ENCODE results near the gene USF3. TPM values are rescaled to one million over a fixed set of nuclear protein-coding genes. Genes with fewer than 3 reads are reported as not detected.
A peak's percentile ranks its signal among the peaks of the same experiment; 100 is the strongest.

Gene USF3
- total RNA-seq, 5 donors from 2014 or later (not counting 1 experiment from before 2014, with no cell fraction given): 16.9 to 31.7 (median 22.1) TPM

- H3K27me3 ChIP-seq (replicated peaks in 1 of 2; ENCODE audit: control insufficient read depth in 2 of 2, extremely low read depth in 1 of 2, insufficient read depth in 2 of 2, low read length in 1 of 2): no peaks in the 10 kb centered on the region
- peaks cover 0 to 6% (median 5%) of the 10 kb centered on the region in 3 donors for H3K4me1 Mint-ChIP-seq
- no peak overlapping the region for H3K27ac ChIP-seq (ENCODE audit: low read length)
- ChIA-PET CTCF (no interaction called here), POLR2A (no interaction called here)
- H3K4me1 ChIP-seq (ENCODE audit: control insufficient read depth in 1 of 2, extremely low read depth in 1 of 2, insufficient read depth in 2 of 2, low read length in 2 of 2): no peaks in the 10 kb centered on the region
- no peak overlapping the region for H3K4me3 Mint-ChIP-seq
- H3K36me3 ChIP-seq (ENCODE audit: control insufficient read depth in 2 of 2, extremely low read depth in 1 of 2, insufficient read depth in 1 of 2, low read length in 1 of 2): peaks cover 15 to 85% of the 10 kb centered on the region in 2 donors
- H3K4me3 ChIP-seq (ENCODE audit: control insufficient read depth in 1 of 2, extremely low read depth in 1 of 2, low read length in 1 of 2): no peak overlapping the region
- H3K27ac Mint-ChIP-seq: no peak overlapping the region
- H3K9me3 ChIP-seq: no peaks in the 10 kb centered on the region
- no peak for DNase-seq
- no peaks in the 10 kb centered on the region for H3K27me3 Mint-ChIP-seq
- ATAC-seq (replicated peaks in 1 of 4): no peak
- WGBS (ENCODE audit: insufficient coverage): 97% methylated on average over 6 of the region's 7 CpGs
- H3K36me3 Mint-ChIP-seq: peaks cover 76% of the 10 kb centered on the region
- H3K9me3 Mint-ChIP-seq: no peaks in the 10 kb centered on the region
Measured at GRCh38 chr3:113623811-113624210, 72.6 kb downstream of the USF3 start.

- Histone ChIP-seq H3K27ac (ENCODE audit: low read length) (no peak overlapping the region), H3K9me3 (no peaks in the 10 kb centered on the region), H3K36me3 (ENCODE audit: control insufficient read depth in 2 of 2, extremely low read depth in 1 of 2, insufficient read depth in 1 of 2, low read length in 1 of 2) (peaks cover 10 to 84% of the 10 kb centered on the region in 2 donors), H3K4me3 (ENCODE audit: control insufficient read depth in 1 of 2, extremely low read depth in 1 of 2, low read length in 1 of 2) (no peak overlapping the region), H3K27me3 (replicated peaks in 1 of 2; ENCODE audit: control insufficient read depth in 2 of 2, extremely low read depth in 1 of 2, insufficient read depth in 2 of 2, low read length in 1 of 2) (no peaks in the 10 kb centered on the region), H3K4me1 (ENCODE audit: control insufficient read depth in 1 of 2, extremely low read depth in 1 of 2, insufficient read depth in 2 of 2, low read length in 2 of 2) (no peaks in the 10 kb centered on the region)
- POLR2A ChIA-PET: no interaction called here
- DNase-seq (no peak), ATAC-seq (replicated peaks in 1 of 4) (no peak)
- H3K4me1 Mint-ChIP-seq: peaks cover 0 to 6% (median 5%) of the 10 kb centered on the region in 3 donors
- no peaks in the 10 kb centered on the region for H3K27me3 Mint-ChIP-seq
- no peak overlapping the region for H3K4me3 Mint-ChIP-seq
- H3K27ac Mint-ChIP-seq: no peak overlapping the region
- WGBS (ENCODE audit: insufficient coverage): 97% methylated on average over 19 of the region's 19 CpGs
- CTCF ChIA-PET: no interaction called here
- peaks cover 74% of the 10 kb centered on the region for H3K36me3 Mint-ChIP-seq
- H3K9me3 Mint-ChIP-seq: no peaks in the 10 kb centered on the region
Measured at GRCh38 chr3:113623324-113623723, 73.1 kb downstream of the USF3 start.

GRCh38 chr3:113620091-113620490, 76.4 kb downstream of the USF3 start:
- H3K27me3 Mint-ChIP-seq: no peaks in the 10 kb centered on the region
- no peaks in the 10 kb centered on the region for H3K9me3 ChIP-seq
- H3K4me3 Mint-ChIP-seq: no peak overlapping the region
- no peaks in the 10 kb centered on the region for H3K9me3 Mint-ChIP-seq
- DNase-seq: no peak
- peaks cover 15 to 86% of the 10 kb centered on the region in 2 donors for H3K36me3 ChIP-seq (ENCODE audit: control insufficient read depth in 2 of 2, extremely low read depth in 1 of 2, insufficient read depth in 1 of 2, low read length in 1 of 2)
- H3K27ac Mint-ChIP-seq: no peak overlapping the region
- peaks cover 61% of the 10 kb centered on the region for H3K36me3 Mint-ChIP-seq
- no peaks in the 10 kb centered on the region for H3K4me1 ChIP-seq (ENCODE audit: control insufficient read depth in 1 of 2, extremely low read depth in 1 of 2, insufficient read depth in 2 of 2, low read length in 2 of 2)
- ChIA-PET CTCF (interaction anchor here (0.6 to 0.8 kb wide), 4 partner anchors 11 to 121 kb away, joined by 3 to 5 read pairs (median 4); no protein-coding TSS in a partner anchor), POLR2A (interaction anchor here (0.6 to 0.7 kb wide), 2 partner anchors 14 to 138 kb away, joined by 3 to 5 read pairs; no protein-coding TSS in a partner anchor)
- no peak overlapping the region for H3K27ac ChIP-seq (ENCODE audit: low read length)
- no peaks in the 10 kb centered on the region for H3K27me3 ChIP-seq (replicated peaks in 1 of 2; ENCODE audit: control insufficient read depth in 2 of 2, extremely low read depth in 1 of 2, insufficient read depth in 2 of 2, low read length in 1 of 2)
- no peaks in the 10 kb centered on the region for H3K4me1 Mint-ChIP-seq
- ATAC-seq (replicated peaks in 1 of 4): no peak
- H3K4me3 ChIP-seq (ENCODE audit: control insufficient read depth in 1 of 2, extremely low read depth in 1 of 2, low read length in 1 of 2): no peak overlapping the region

- no peak overlapping the region for H3K4me3 ChIP-seq (ENCODE audit: control insufficient read depth in 1 of 2, extremely low read depth in 1 of 2, low read length in 1 of 2)
- CTCF ChIA-PET: no interaction called here
- no peaks in the 10 kb centered on the region for H3K4me1 Mint-ChIP-seq
- no peaks in the 10 kb centered on the region for H3K4me1 ChIP-seq (ENCODE audit: control insufficient read depth in 1 of 2, extremely low read depth in 1 of 2, insufficient read depth in 2 of 2, low read length in 2 of 2)
- H3K27me3 Mint-ChIP-seq: no peaks in the 10 kb centered on the region
- no peak overlapping the region for H3K27ac ChIP-seq (ENCODE audit: low read length)
- no peak for DNase-seq
- H3K4me3 Mint-ChIP-seq: no peak overlapping the region
- H3K27ac Mint-ChIP-seq: no peak overlapping the region
- no peaks in the 10 kb centered on the region for H3K9me3 Mint-ChIP-seq
- POLR2A ChIA-PET: interaction anchor here in 1 of 2 donors (0.6 kb wide), 1 partner anchor 112 kb away, joined by 3 read pairs; no protein-coding TSS in a partner anchor
- no peaks in the 10 kb centered on the region for H3K27me3 ChIP-seq (replicated peaks in 1 of 2; ENCODE audit: control insufficient read depth in 2 of 2, extremely low read depth in 1 of 2, insufficient read depth in 2 of 2, low read length in 1 of 2)
- 100% methylated on average over 1 of the region's 2 CpGs for WGBS (ENCODE audit: insufficient coverage)
- no peaks in the 10 kb centered on the region for H3K9me3 ChIP-seq
- peaks cover 15 to 79% of the 10 kb centered on the region in 2 donors for H3K36me3 ChIP-seq (ENCODE audit: control insufficient read depth in 2 of 2, extremely low read depth in 1 of 2, insufficient read depth in 1 of 2, low read length in 1 of 2)
- peaks cover 57% of the 10 kb centered on the region for H3K36me3 Mint-ChIP-seq
- no peak for ATAC-seq (replicated peaks in 1 of 4)
Measured at GRCh38 chr3:113617726-113618125, 78.7 kb downstream of the USF3 start.

- Mint-ChIP-seq H3K27me3 (no peaks in the 10 kb centered on the region), H3K36me3 (peaks cover 66% of the 10 kb centered on the region), H3K27ac (no peak overlapping the region), H3K4me3 (no peak overlapping the region), H3K9me3 (no peaks in the 10 kb centered on the region), H3K4me1 (no peaks in the 10 kb centered on the region)
- ChIA-PET CTCF (interaction anchor here in 1 of 2 donors (0.7 kb wide), 1 partner anchor 99 kb away, joined by 4 read pairs; no protein-coding TSS in a partner anchor), POLR2A (interaction anchor here (0.6 to 0.7 kb wide), 3 partner anchors 11 to 119 kb away, joined by 3 to 4 read pairs (median 4); no protein-coding TSS in a partner anchor)
- WGBS (ENCODE audit: insufficient coverage): 100% methylated on average over 1 of the region's 4 CpGs
- no peak for ATAC-seq (replicated peaks in 1 of 4)
- H3K4me3 ChIP-seq (ENCODE audit: control insufficient read depth in 1 of 2, extremely low read depth in 1 of 2, low read length in 1 of 2): no peak overlapping the region
- no peaks in the 10 kb centered on the region for H3K27me3 ChIP-seq (replicated peaks in 1 of 2; ENCODE audit: control insufficient read depth in 2 of 2, extremely low read depth in 1 of 2, insufficient read depth in 2 of 2, low read length in 1 of 2)
- H3K9me3 ChIP-seq: no peaks in the 10 kb centered on the region
- no peak overlapping the region for H3K27ac ChIP-seq (ENCODE audit: low read length)
- no peaks in the 10 kb centered on the region for H3K4me1 ChIP-seq (ENCODE audit: control insufficient read depth in 1 of 2, extremely low read depth in 1 of 2, insufficient read depth in 2 of 2, low read length in 2 of 2)
- no peak for DNase-seq
- H3K36me3 ChIP-seq (ENCODE audit: control insufficient read depth in 2 of 2, extremely low read depth in 1 of 2, insufficient read depth in 1 of 2, low read length in 1 of 2): peaks cover 14 to 83% of the 10 kb centered on the region in 2 donors
Measured at GRCh38 chr3:113615976-113616375, 80.5 kb downstream of the USF3 start.

- CTCF ChIA-PET: no interaction called here
- peaks cover 14 to 80% of the 10 kb centered on the region in 2 donors for H3K36me3 ChIP-seq (ENCODE audit: control insufficient read depth in 2 of 2, extremely low read depth in 1 of 2, insufficient read depth in 1 of 2, low read length in 1 of 2)
- no peaks in the 10 kb centered on the region for H3K9me3 Mint-ChIP-seq
- no peaks in the 10 kb centered on the region for H3K9me3 ChIP-seq
- DNase-seq (no peak), ATAC-seq (replicated peaks in 1 of 4) (no peak)
- peaks cover 64% of the 10 kb centered on the region for H3K36me3 Mint-ChIP-seq
- POLR2A ChIA-PET: no interaction called here
- no peak overlapping the region for H3K27ac ChIP-seq (ENCODE audit: low read length)
- H3K4me3 ChIP-seq (ENCODE audit: control insufficient read depth in 1 of 2, extremely low read depth in 1 of 2, low read length in 1 of 2): no peak overlapping the region
- H3K27me3 ChIP-seq (replicated peaks in 1 of 2; ENCODE audit: control insufficient read depth in 2 of 2, extremely low read depth in 1 of 2, insufficient read depth in 2 of 2, low read length in 1 of 2): no peaks in the 10 kb centered on the region
- WGBS (ENCODE audit: insufficient coverage): 88% methylated on average over 3 of the region's 5 CpGs
- H3K4me1 Mint-ChIP-seq: no peaks in the 10 kb centered on the region
- no peak overlapping the region for H3K4me3 Mint-ChIP-seq
- peak overlapping the region in 1 of 2 donors; percentile 12 for H3K27ac Mint-ChIP-seq
- H3K27me3 Mint-ChIP-seq: no peaks in the 10 kb centered on the region
- H3K4me1 ChIP-seq (ENCODE audit: control insufficient read depth in 1 of 2, extremely low read depth in 1 of 2, insufficient read depth in 2 of 2, low read length in 2 of 2): no peaks in the 10 kb centered on the region
Measured at GRCh38 chr3:113614402-113614801, 82.0 kb downstream of the USF3 start.

Data from T-cell (primary cell).